PC-3 (cell line): Measurements from ENCODE around the gene SERPINA5. TPM values are rescaled to one million over a fixed set of nuclear protein-coding genes. Genes with fewer than 3 reads are reported as not detected.
"Not testable (repeated sequence)": the region's sequence is repeated elsewhere in the genome, so short reads cannot be mapped to it uniquely, and the experiment has no call there.

ENCODE experiments used
- ATAC-seq: fragments of 200-7000 bp; cut with Tn5 transposase; 2 replicates; pipeline ENCODE4 v1.9.1; 2020; ENCODE audit warnings: mild to moderate bottlenecking, moderate library complexity
- BruUV-seq: library from RNA; stranded (reverse); fragments of 400-500 nt; replicated peaks from 2 replicates; lab custom pipeline; 2021; lab: Mats Ljungman, UMichigan
- CTCF ChIA-PET: fragments of 300-600 bp; sonication (Branson Sonifier 250); formaldehyde crosslinking; loops from one replicate; lab custom pipeline; 2022; ENCODE audit warnings: antibody characterized with exemption; lab: Charles Lee
- POLR2A ChIA-PET: fragments of 300-600 bp; sonication (Branson Sonifier 250); formaldehyde crosslinking; loops from one replicate; lab custom pipeline; 2022; ENCODE audit warnings: antibody characterized with exemption; ENCODE audit not compliant: unreplicated experiment; lab: Charles Lee
- DNase-seq: peaks from one replicate; pipeline ENCODE4 v3.0.0-alpha.2; 2015
- H2AFZ ChIP-seq: fragments of 300-600 bp; sonication (generic); 2 replicates; pipeline ENCODE4 v1.6.0; 2016; ENCODE audit warnings: antibody characterized with exemption, low read length
- H3F3A ChIP-seq: fragments of 300-600 bp; sonication (generic); one replicate; pipeline ENCODE4 v1.6.0; 2017; ENCODE audit warnings: antibody characterized with exemption, low read length, control low read depth, mild to moderate bottlenecking; ENCODE audit not compliant: unreplicated experiment
- H3K27ac ChIP-seq: fragments of 300-600 bp; sonication (generic); 2 replicates; pipeline ENCODE4 v1.5.1; 2016; ENCODE audit warnings: mild to moderate bottlenecking, low read length
- H3K27me3 ChIP-seq: fragments of 300-600 bp; sonication (generic); 2 replicates; pipeline ENCODE4 v1.6.1; 2016; ENCODE audit warnings: low read length, mixed read lengths
- H3K36me3 ChIP-seq: fragments of 300-600 bp; sonication (generic); 2 replicates; pipeline ENCODE4 v1.6.1; 2016; ENCODE audit warnings: low read depth, mixed run types, low read length, mixed read lengths
- H3K4me1 ChIP-seq: fragments of 300-600 bp; sonication (generic); 2 replicates; pipeline ENCODE4 v1.5.1; 2016; ENCODE audit warnings: low read length; ENCODE audit not compliant: insufficient read depth
- H3K4me2 ChIP-seq: fragments of 300-600 bp; sonication (generic); 2 replicates; pipeline ENCODE4 v1.6.0; 2016; ENCODE audit warnings: low read length
- H3K4me3 ChIP-seq: fragments of 300-600 bp; sonication (generic); 2 replicates; pipeline ENCODE4 v1.5.1; 2016; ENCODE audit warnings: mild to moderate bottlenecking, low read length, mixed read lengths
- H3K79me2 ChIP-seq: fragments of 300-600 bp; sonication (generic); 2 replicates; pipeline ENCODE4 v1.6.1; 2017; ENCODE audit warnings: low read length, mixed read lengths
- H3K9ac ChIP-seq: fragments of 300-600 bp; sonication (generic); 2 replicates; pipeline ENCODE4 v1.6.0; 2016; ENCODE audit warnings: mild to moderate bottlenecking, low read length
- H3K9me2 ChIP-seq: fragments of 300-600 bp; sonication (generic); replicated peaks from 2 replicates; pipeline ENCODE4 v1.6.1; 2016; ENCODE audit warnings: mixed run types, low read length, mixed read lengths
- H3K9me3 ChIP-seq: fragments of 300-600 bp; sonication (generic); 2 replicates; pipeline ENCODE4 v1.6.1; 2016; ENCODE audit warnings: low read length, mixed read lengths
- H4K20me1 ChIP-seq: fragments of 300-600 bp; sonication (generic); 2 replicates; pipeline ENCODE4 v1.6.1; 2016; ENCODE audit warnings: low read length, mixed read lengths
- CTCF ChIP-seq: fragments of 300-600 bp; sonication (generic); conservative IDR thresholded peaks from 2 replicates; pipeline ENCODE4 v1.5.1; 2017; ENCODE audit warnings: antibody characterized with exemption, low read depth, mild to moderate bottlenecking, low read length
- EZH2 ChIP-seq: fragments of 300-600 bp; sonication (generic); IDR thresholded peaks from one replicate; pipeline ENCODE4 v1.6.1; 2017; ENCODE audit warnings: antibody characterized with exemption, mild to moderate bottlenecking, low read length; ENCODE audit not compliant: unreplicated experiment
- EZH2phosphoT487 ChIP-seq: fragments of 300-600 bp; sonication (generic); IDR thresholded peaks from 2 replicates; pipeline ENCODE4 v1.6.1; 2018; ENCODE audit warnings: mild to moderate bottlenecking, antibody characterized with exemption, low read length, borderline replicate concordance
- intact Hi-C: fragments of 100-400 bp; cut with micrococcal nuclease; formaldehyde crosslinking; loops from 2 replicates; pipeline ENCODE4 v1.9.0; 2023
- total RNA-seq: library from RNA; depleted of rRNA; stranded (reverse); fragments of >200 nt; gene quantifications from 2 replicates; pipeline ENCODE4 v1.2.3, GENCODE V29; 2014

Gene SERPINA5
- total RNA-seq, 1 experiment from 2014 or later, result not detected

DNA sequence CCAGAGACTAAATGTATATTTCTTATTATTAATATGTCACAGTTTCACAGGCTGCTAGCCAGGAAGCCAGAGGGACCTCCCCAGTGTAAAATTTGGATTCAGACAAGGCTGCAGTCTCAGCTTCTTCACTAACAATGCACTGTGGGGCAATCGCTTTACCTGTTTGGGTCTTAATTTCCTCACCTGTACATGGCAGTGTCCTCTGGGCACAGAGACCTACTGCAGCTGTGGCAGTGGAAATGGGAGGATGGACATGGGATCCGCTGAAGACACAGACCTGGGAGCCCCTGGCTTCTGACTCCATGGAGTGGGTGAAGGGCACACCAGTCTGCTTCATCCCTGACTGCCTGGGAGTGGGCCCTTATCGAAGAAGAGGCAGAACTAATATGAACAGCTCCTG is 6.9 kb upstream of the SERPINA5 start:
- Histone ChIP-seq H3F3A (no peaks in the 10 kb centered on the region), H3K9ac (no peak overlapping the region), H3K4me2 (no peak overlapping the region), H3K9me3 (no peaks in the 10 kb centered on the region), H4K20me1 (no peaks in the 10 kb centered on the region), H3K27ac (no peak overlapping the region), H3K4me1 (no peaks in the 10 kb centered on the region), H3K9me2 (no peaks in the 10 kb centered on the region), H3K36me3 (no peaks in the 10 kb centered on the region), H2AFZ (no peak overlapping the region), H3K27me3 (no peaks in the 10 kb centered on the region), H3K4me3 (no peak overlapping the region), H3K79me2 (no peaks in the 10 kb centered on the region)
- TF ChIP-seq EZH2phosphoT487 (no peak), CTCF (no peak), EZH2 (no peak)
- CTCF ChIA-PET, result no interaction called here
- no peak for DNase-seq
- intact Hi-C loops, result no loop called here
- ATAC-seq, result no peak
- no TSS peak for BruUV-seq
- POLR2A ChIA-PET, result no interaction called here

GRCh38 chr14:94575730-94576585 is 5.3 kb upstream of the SERPINA5 start:
- Histone ChIP-seq H3K4me3 (no peak overlapping the region), H4K20me1 (no peaks in the 10 kb centered on the region), H3K4me2 (no peak overlapping the region), H3K9ac (no peak overlapping the region), H3K79me2 (no peaks in the 10 kb centered on the region), H3K36me3 (no peaks in the 10 kb centered on the region), H3K9me2 (no peaks in the 10 kb centered on the region), H3F3A (no peaks in the 10 kb centered on the region), H3K9me3 (no peaks in the 10 kb centered on the region), H3K27me3 (no peaks in the 10 kb centered on the region), H3K4me1 (no peaks in the 10 kb centered on the region), H2AFZ (no peak overlapping the region), H3K27ac (no peak overlapping the region)
- CTCF ChIA-PET, result no interaction called here
- POLR2A ChIA-PET, result no interaction called here
- TF ChIP-seq EZH2, result no peak
- no peak for TF ChIP-seq EZH2phosphoT487
- BruUV-seq, result no TSS peak
- intact Hi-C loops, result no loop called here
- ATAC-seq (no peak), DNase-seq (no peak)

DNA sequence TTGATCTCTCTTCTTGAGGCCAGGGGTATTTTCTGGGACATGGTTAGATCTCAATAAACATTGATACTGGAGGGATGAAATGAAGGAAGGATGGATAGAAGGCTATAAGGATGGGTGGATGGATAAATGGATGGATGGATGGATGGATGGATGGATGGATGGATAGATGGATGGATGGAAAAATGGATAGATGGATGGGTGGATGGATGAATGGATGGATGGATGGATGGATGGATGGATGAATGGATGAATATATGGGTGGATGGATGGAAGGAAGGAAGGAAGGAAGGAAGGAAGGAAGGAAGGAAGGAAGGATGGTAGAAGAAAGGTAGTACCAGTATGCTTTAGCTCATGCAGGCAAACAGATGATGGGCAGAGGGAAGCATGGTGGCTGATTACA is 3.8 kb upstream of the SERPINA5 start:
- CTCF ChIA-PET, H4K20me1 ChIP-seq, H3K4me1 ChIP-seq, H2AFZ ChIP-seq, BruUV-seq, ATAC-seq, H3K79me2 ChIP-seq, POLR2A ChIA-PET, DNase-seq, H3K9me3 ChIP-seq, intact Hi-C loops, H3K9ac ChIP-seq, H3K4me2 ChIP-seq, H3K27ac ChIP-seq, H3K27me3 ChIP-seq, H3K9me2 ChIP-seq, H3K36me3 ChIP-seq, H3F3A ChIP-seq, H3K4me3 ChIP-seq: not testable (repeated sequence)
